DOHH2 (cell line): ENCODE results near the gene GABRA4.

Experiments used
- CTCF ChIP-seq: fragments of 200-600 bp; sonication (generic); IDR thresholded peaks from one replicate; pipeline ENCODE4 v1.5.1; 2014; ENCODE audit warnings: antibody characterized with exemption, mild to moderate bottlenecking, low read depth, low read length; ENCODE audit not compliant: poor library complexity, severe bottlenecking
- EZH2phosphoT487 ChIP-seq: fragments of 200-600 bp; sonication (generic); IDR thresholded peaks from 2 replicates; pipeline ENCODE4 v1.6.1; 2017; ENCODE audit warnings: borderline replicate concordance, mild to moderate bottlenecking, antibody characterized with exemption, low read length, moderate library complexity, mixed read lengths

GRCh38 chr4:46931981-46932380 is 61.4 kb downstream of the GABRA4 start:
- TF ChIP-seq CTCF (peak; percentile 64), EZH2phosphoT487 (no peak)
